ENCODE measurements around the gene RSL1D1. TPM values are rescaled to one million over a fixed set of nuclear protein-coding genes. Genes with fewer than 3 reads are reported as not detected.

RSL1D1 gene
- total RNA-seq (128 TPM), polyA plus RNA-seq (107 TPM)
- long read RNA-seq, donor 1, full-length matches to known transcripts: 2 of 8 reads
- long read RNA-seq, donor 1, partial matches to known transcripts: 6 of 8 reads
- long read RNA-seq, donor 1, other reads (novel, unspliced or antisense): 0 of 8 reads
- long read RNA-seq, donor 2: 0 reads
- long read RNA-seq, donor 3, full-length matches to known transcripts: 26 of 95 reads
- long read RNA-seq, donor 3, partial matches to known transcripts: 69 of 95 reads
- long read RNA-seq, donor 3, other reads (novel, unspliced or antisense): 0 of 95 reads
- long read RNA-seq, donor 4, full-length matches to known transcripts: 12 of 19 reads
- long read RNA-seq, donor 4, partial matches to known transcripts: 7 of 19 reads
- long read RNA-seq, donor 4, other reads (novel, unspliced or antisense): 0 of 19 reads
- long read RNA-seq, donor 5, full-length matches to known transcripts: 29 of 127 reads
- long read RNA-seq, donor 5, partial matches to known transcripts: 85 of 127 reads
- long read RNA-seq, donor 5, other reads (novel, unspliced or antisense): 13 of 127 reads
- long read RNA-seq, donor 6, full-length matches to known transcripts: 34 of 49 reads
- long read RNA-seq, donor 6, partial matches to known transcripts: 7 of 49 reads
- long read RNA-seq, donor 6, other reads (novel, unspliced or antisense): 8 of 49 reads
- long read RNA-seq, donor 7, full-length matches to known transcripts: 32 of 76 reads
- long read RNA-seq, donor 7, partial matches to known transcripts: 38 of 76 reads
- long read RNA-seq, donor 7, other reads (novel, unspliced or antisense): 6 of 76 reads
- long read RNA-seq, donor 8, full-length matches to known transcripts: 12 of 17 reads
- long read RNA-seq, donor 8, partial matches to known transcripts: 5 of 17 reads
- long read RNA-seq, donor 8, other reads (novel, unspliced or antisense): 0 of 17 reads
- long read RNA-seq, donor 9, full-length matches to known transcripts: 13 of 37 reads
- long read RNA-seq, donor 9, partial matches to known transcripts: 24 of 37 reads
- long read RNA-seq, donor 9, other reads (novel, unspliced or antisense): 0 of 37 reads
- long read RNA-seq, donor 10, full-length matches to known transcripts: 23 of 42 reads
- long read RNA-seq, donor 10, partial matches to known transcripts: 19 of 42 reads
- long read RNA-seq, donor 10, other reads (novel, unspliced or antisense): 0 of 42 reads

DNA sequence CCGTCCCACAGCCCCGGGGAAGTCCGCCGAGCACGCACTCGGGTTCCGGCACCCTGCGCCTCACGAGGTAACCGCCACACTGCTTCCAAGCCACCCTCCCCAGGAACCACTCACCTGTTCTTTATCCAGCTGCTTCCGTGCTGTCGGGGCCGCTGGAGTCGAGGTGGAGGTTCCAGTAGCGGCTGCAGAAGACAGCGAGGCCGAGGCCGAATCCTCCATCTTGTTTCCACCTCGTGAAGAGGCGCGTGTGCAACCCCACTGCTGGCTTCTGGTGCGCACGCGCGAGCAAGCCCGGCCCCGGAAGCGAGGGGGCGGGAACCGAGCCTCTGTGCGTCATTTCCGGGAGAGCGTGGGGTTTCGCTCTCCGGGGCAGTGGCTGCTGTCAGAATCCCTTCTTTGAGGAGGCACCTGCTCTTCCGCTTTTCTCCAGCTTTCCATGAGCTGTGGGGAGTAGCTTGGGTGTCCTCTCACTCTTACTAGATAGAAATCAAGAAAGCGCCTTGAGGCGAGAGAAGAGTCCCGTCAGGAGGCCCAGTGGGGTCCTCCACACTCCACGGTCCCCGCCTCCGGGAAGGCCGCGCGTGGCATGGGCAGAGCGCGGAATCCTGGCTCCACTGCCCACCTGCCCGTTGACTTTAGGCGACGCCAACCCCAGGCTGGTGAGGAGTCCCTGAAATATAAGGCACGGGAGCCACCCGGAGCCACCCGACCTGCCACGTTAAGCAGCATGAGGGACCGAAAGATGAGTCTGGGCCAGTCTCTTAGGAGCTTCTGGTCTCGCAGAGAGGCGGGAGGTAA lies at the start of gene RSL1D1:
TSS of gene RSL1D1 (minus strand) at position 249 of the 798 bp plus-strand sequence. CDS start at position 219, 30 bp downstream.
- no peaks in the 10 kb centered on the region for H3K27me3 ChIP-seq (ENCODE audit: control insufficient read depth in 2 of 2, insufficient read depth in 1 of 2, low read length in 1 of 2)
- peaks cover 0 to 5% of the 10 kb centered on the region in 2 donors for H3K9me3 ChIP-seq (ENCODE audit: control insufficient read depth in 2 of 2, insufficient read depth in 1 of 2, low read length in 1 of 2)
- peaks cover 18% of the 10 kb centered on the region in 2 donors for H3K4me1 ChIP-seq (ENCODE audit: control insufficient read depth in 2 of 2, insufficient read depth in 2 of 2, low read length in 2 of 2)
- H3K36me3 ChIP-seq (ENCODE audit: control insufficient read depth in 2 of 2, insufficient read depth in 2 of 2, low read length in 1 of 2): peaks cover 13 to 34% of the 10 kb centered on the region in 2 donors
- peak within 1 kb of the TSS; percentile 89 to 99 for H3K4me3 ChIP-seq (ENCODE audit: low read length in 2 of 2)
- WGBS: under 1% methylated on average over 57 of the region's 57 CpGs
- DNase-seq (ENCODE audit: low read depth in 6 of 9, low spot score in 9 of 9): peak; percentile 89 to 98 (median 95)
- peak within 1 kb of the TSS; percentile 89 to 93 for H3K27ac ChIP-seq (ENCODE audit: low read depth in 1 of 2, low read length in 1 of 2)

DNA sequence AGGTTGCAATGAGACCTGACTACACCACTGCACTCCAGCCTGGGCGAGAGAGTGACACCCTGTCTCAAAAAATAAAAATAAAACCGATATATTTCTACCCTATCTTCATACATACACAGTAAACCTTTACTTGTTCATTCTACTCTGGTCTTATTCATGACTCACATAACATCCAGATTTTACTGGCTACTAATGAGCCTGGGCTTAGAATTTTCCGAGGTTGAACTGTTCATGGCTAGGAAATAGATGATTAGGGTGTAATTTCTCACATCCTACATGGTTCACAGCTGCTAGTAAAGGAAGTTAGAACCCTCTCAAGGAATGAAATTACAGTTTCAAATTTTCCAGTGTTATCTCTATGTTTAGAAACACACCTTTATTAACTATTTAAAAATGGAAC lies 49.7 kb upstream of the RSL1D1 start:
- 92% methylated on average over 3 of the region's 3 CpGs for WGBS
- Histone ChIP-seq H3K27ac (ENCODE audit: low read depth in 1 of 2, low read length in 1 of 2) (no peak overlapping the region), H3K27me3 (ENCODE audit: control insufficient read depth in 2 of 2, insufficient read depth in 1 of 2, low read length in 1 of 2) (no peaks in the 10 kb centered on the region), H3K4me1 (ENCODE audit: control insufficient read depth in 2 of 2, insufficient read depth in 2 of 2, low read length in 2 of 2) (no peaks in the 10 kb centered on the region), H3K36me3 (ENCODE audit: control insufficient read depth in 2 of 2, insufficient read depth in 2 of 2, low read length in 1 of 2) (peaks cover 5 to 26% of the 10 kb centered on the region in 2 donors), H3K9me3 (ENCODE audit: control insufficient read depth in 2 of 2, insufficient read depth in 1 of 2, low read length in 1 of 2) (no peaks in the 10 kb centered on the region), H3K4me3 (ENCODE audit: low read length in 2 of 2) (no peak overlapping the region)
- DNase-seq (ENCODE audit: low read depth in 6 of 9, low spot score in 9 of 9): no peak

DNA sequence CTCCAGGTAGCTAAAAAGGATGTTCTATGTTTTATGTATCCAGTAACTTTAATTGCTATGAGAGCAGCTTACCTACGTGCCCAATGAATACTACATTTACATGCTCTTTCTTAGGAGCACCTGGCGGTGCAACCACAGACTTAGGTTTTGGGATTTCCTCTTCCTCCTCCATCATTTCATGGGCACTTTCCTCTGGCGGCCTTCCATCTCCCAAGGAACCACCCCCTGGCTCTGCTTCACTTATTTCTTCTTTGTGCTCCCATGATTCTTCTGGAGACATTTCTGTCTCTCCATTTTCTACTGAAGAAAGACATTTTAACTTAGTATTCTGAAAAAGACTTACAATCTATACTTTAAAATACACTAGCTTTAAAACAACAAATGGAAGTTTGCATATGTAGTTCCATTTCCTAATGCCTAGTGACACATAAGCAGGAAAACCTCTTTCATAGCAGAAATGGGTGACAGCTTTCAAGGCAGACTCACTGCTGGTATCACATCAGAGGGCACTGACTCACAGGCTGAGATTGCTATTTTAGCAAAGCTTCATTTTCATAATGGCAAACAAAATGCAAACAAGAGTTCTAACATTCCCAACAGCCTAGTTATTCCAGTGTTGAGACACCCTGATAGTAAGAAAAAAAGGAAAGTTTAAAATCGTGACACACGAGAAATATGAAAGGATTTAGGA lies 45.3 kb upstream of the RSL1D1 start:
- no peaks in the 10 kb centered on the region for H3K9me3 ChIP-seq (ENCODE audit: control insufficient read depth in 2 of 2, insufficient read depth in 1 of 2, low read length in 1 of 2)
- 97% methylated on average over 5 of the region's 5 CpGs for WGBS
- H3K27me3 ChIP-seq (ENCODE audit: control insufficient read depth in 2 of 2, insufficient read depth in 1 of 2, low read length in 1 of 2): no peaks in the 10 kb centered on the region
- no peak overlapping the region for H3K4me3 ChIP-seq (ENCODE audit: low read length in 2 of 2)
- no peak overlapping the region for H3K27ac ChIP-seq (ENCODE audit: low read depth in 1 of 2, low read length in 1 of 2)
- no peaks in the 10 kb centered on the region for H3K4me1 ChIP-seq (ENCODE audit: control insufficient read depth in 2 of 2, insufficient read depth in 2 of 2, low read length in 2 of 2)
- DNase-seq (ENCODE audit: low read depth in 6 of 9, low spot score in 9 of 9): no peak
- peaks cover 14 to 31% of the 10 kb centered on the region in 2 donors for H3K36me3 ChIP-seq (ENCODE audit: control insufficient read depth in 2 of 2, insufficient read depth in 2 of 2, low read length in 1 of 2)

DNA sequence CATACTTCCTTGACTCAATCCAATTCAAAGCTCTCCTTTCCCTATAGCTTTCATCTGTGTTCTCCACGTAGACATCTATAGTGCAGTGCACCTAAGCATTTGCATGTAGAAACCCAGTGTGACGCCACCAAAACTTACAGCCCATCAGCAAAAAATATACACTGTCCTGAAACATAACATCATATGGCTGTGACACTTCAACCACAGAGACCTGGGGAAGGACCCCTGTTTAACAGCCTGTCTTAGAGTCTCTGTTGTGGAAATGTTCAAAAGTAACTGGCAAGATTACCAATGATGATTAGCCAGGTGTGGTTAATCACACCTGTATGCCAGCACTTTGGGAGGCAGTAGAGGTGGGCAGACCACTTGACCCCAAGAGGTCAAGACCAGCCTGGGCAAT lies 42.2 kb upstream of the RSL1D1 start:
- Histone ChIP-seq H3K27ac (ENCODE audit: low read depth in 1 of 2, low read length in 1 of 2) (no peak overlapping the region), H3K4me3 (ENCODE audit: low read length in 2 of 2) (no peak overlapping the region), H3K27me3 (ENCODE audit: control insufficient read depth in 2 of 2, insufficient read depth in 1 of 2, low read length in 1 of 2) (no peaks in the 10 kb centered on the region), H3K36me3 (ENCODE audit: control insufficient read depth in 2 of 2, insufficient read depth in 2 of 2, low read length in 1 of 2) (peaks cover 21 to 42% of the 10 kb centered on the region in 2 donors), H3K9me3 (ENCODE audit: control insufficient read depth in 2 of 2, insufficient read depth in 1 of 2, low read length in 1 of 2) (no peaks in the 10 kb centered on the region), H3K4me1 (ENCODE audit: control insufficient read depth in 2 of 2, insufficient read depth in 2 of 2, low read length in 2 of 2) (no peaks in the 10 kb centered on the region)
- no peak for DNase-seq (ENCODE audit: low read depth in 6 of 9, low spot score in 9 of 9)
- WGBS: 96% methylated on average over 2 of the region's 2 CpGs

DNA sequence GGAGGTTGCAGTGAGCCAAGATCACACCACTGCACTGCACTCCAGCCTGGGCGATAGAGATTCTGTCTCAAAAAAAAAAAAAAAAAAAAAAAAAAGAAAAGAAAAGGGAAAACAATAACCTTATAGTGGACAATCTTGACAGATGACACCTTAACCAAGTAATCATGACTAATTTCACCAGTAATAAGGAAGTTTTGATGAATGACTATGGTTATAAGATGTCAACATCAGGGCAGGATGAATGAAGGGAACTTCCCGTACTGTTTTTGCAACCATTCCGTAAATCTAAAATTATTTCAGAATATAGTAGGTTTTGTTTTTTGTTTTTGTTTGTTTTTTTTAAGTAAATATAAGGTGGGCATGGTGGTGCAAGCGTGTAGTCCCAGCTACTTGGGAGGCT lies 41.4 kb upstream of the RSL1D1 start:
- 73% methylated on average over 4 of the region's 4 CpGs for WGBS
- H3K4me3 ChIP-seq (ENCODE audit: low read length in 2 of 2): no peak overlapping the region
- H3K36me3 ChIP-seq (ENCODE audit: control insufficient read depth in 2 of 2, insufficient read depth in 2 of 2, low read length in 1 of 2): peaks cover 25 to 45% of the 10 kb centered on the region in 2 donors
- DNase-seq (ENCODE audit: low read depth in 6 of 9, low spot score in 9 of 9): no peak
- no peaks in the 10 kb centered on the region for H3K27me3 ChIP-seq (ENCODE audit: control insufficient read depth in 2 of 2, insufficient read depth in 1 of 2, low read length in 1 of 2)
- H3K9me3 ChIP-seq (ENCODE audit: control insufficient read depth in 2 of 2, insufficient read depth in 1 of 2, low read length in 1 of 2): no peaks in the 10 kb centered on the region
- no peak overlapping the region for H3K27ac ChIP-seq (ENCODE audit: low read depth in 1 of 2, low read length in 1 of 2)
- H3K4me1 ChIP-seq (ENCODE audit: control insufficient read depth in 2 of 2, insufficient read depth in 2 of 2, low read length in 2 of 2): no peaks in the 10 kb centered on the region

DNA sequence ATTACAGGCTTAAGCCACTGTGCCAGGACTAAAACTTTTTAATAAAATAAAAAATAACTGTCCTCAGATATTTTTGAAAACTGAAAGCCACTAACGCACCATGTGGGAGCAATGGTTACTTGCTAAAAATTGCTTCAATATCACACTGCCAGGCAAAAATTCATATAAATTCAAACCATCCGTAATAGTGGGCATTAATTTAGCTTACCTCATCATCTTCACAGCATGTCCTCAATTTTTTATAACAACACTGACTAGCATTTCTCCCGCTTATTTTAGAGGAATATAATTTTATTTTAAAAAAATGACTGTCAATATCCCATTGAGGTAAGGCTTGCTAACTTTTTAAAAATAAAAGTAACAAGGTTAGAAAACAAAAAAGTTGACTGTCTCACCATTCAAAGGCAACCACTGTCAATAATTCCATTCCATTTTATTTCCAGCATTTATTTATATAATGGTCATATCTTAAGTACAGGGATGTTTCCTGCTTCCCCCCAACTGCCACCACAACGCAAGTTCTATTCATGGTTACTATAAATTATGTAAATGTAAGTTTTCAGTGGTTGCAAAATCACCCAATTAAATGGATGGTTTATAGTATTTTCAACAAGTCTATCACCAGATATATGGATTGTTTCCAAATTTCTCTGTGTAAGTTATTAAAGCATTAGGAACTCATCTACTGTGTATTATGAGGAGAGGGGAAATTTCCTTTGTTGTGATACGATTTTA lies 39.1 kb upstream of the RSL1D1 start:
- no peak for DNase-seq (ENCODE audit: low read depth in 6 of 9, low spot score in 9 of 9)
- no peaks in the 10 kb centered on the region for H3K4me1 ChIP-seq (ENCODE audit: control insufficient read depth in 2 of 2, insufficient read depth in 2 of 2, low read length in 2 of 2)
- H3K27me3 ChIP-seq (ENCODE audit: control insufficient read depth in 2 of 2, insufficient read depth in 1 of 2, low read length in 1 of 2): no peaks in the 10 kb centered on the region
- no peak overlapping the region for H3K4me3 ChIP-seq (ENCODE audit: low read length in 2 of 2)
- no peaks in the 10 kb centered on the region for H3K9me3 ChIP-seq (ENCODE audit: control insufficient read depth in 2 of 2, insufficient read depth in 1 of 2, low read length in 1 of 2)
- 88% methylated on average over 5 of the region's 5 CpGs for WGBS
- no peak overlapping the region for H3K27ac ChIP-seq (ENCODE audit: low read depth in 1 of 2, low read length in 1 of 2)
- peaks cover 29 to 54% of the 10 kb centered on the region in 2 donors for H3K36me3 ChIP-seq (ENCODE audit: control insufficient read depth in 2 of 2, insufficient read depth in 2 of 2, low read length in 1 of 2)

DNA sequence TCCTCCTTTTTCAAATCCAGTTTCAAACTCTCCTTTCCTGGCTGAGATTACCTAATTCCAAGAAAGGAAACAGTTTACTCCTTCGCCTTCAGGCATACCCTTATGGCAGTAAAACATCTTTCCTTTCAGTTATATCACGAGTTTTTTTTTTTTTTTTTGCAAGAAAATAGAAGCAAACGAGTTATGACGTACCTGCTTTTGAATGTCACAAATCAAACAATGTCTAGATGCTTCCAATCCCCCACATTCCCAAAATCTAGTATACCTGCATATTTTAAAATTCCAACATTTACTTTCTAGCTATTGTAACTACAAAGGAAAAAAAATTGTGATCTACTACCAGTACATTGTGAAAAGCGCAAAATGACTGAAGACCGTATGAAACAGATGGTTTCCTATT lies 35.5 kb upstream of the RSL1D1 start:
- Histone ChIP-seq H3K4me3 (ENCODE audit: low read length in 2 of 2) (no peak overlapping the region), H3K4me1 (ENCODE audit: control insufficient read depth in 2 of 2, insufficient read depth in 2 of 2, low read length in 2 of 2) (no peaks in the 10 kb centered on the region), H3K9me3 (ENCODE audit: control insufficient read depth in 2 of 2, insufficient read depth in 1 of 2, low read length in 1 of 2) (no peaks in the 10 kb centered on the region), H3K27me3 (ENCODE audit: control insufficient read depth in 2 of 2, insufficient read depth in 1 of 2, low read length in 1 of 2) (no peaks in the 10 kb centered on the region), H3K36me3 (ENCODE audit: control insufficient read depth in 2 of 2, insufficient read depth in 2 of 2, low read length in 1 of 2) (peaks cover 23 to 58% of the 10 kb centered on the region in 2 donors), H3K27ac (ENCODE audit: low read depth in 1 of 2, low read length in 1 of 2) (no peak overlapping the region)
- WGBS: 97% methylated on average over 6 of the region's 6 CpGs
- no peak for DNase-seq (ENCODE audit: low read depth in 6 of 9, low spot score in 9 of 9)

All from thymus (tissue), 14 donors.